HL-60 (cell line): ENCODE measurements around the gene PCDH18.

Experiments
- GABPA ChIP-seq: IDR thresholded peaks from 2 replicates; pipeline ENCODE4 v1.6.1; 2012; ENCODE audit warnings: low read depth
- TF ChIP-seq, protein P1 (sequence below): IDR thresholded peaks from one replicate; pipeline ENCODE4 v1.5.1; 2011; ENCODE audit warnings: low read length, control low read depth, inconsistent platforms; ENCODE audit not compliant: insufficient read depth

DNA sequence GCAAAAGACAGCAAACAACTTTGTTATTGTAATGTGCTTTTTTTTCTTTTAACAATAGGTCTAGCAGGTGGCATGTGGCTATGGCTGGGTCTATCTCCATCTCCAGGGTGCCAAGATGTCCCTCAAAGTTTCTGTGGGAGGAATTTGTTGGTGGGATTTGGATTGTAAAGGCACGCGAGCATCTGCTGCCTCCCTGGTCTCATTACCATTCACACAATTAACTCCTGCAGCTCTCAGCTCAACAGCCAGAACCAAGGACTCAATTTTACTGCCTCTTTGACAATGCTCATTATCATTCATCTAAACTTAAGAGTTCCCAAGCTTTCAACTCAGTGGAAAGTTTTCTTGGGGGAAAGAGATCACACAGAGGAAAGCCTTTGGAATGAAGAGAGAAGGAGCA, 10.9 kb upstream of the PCDH18 start:
- TF ChIP-seq, protein P1, sequence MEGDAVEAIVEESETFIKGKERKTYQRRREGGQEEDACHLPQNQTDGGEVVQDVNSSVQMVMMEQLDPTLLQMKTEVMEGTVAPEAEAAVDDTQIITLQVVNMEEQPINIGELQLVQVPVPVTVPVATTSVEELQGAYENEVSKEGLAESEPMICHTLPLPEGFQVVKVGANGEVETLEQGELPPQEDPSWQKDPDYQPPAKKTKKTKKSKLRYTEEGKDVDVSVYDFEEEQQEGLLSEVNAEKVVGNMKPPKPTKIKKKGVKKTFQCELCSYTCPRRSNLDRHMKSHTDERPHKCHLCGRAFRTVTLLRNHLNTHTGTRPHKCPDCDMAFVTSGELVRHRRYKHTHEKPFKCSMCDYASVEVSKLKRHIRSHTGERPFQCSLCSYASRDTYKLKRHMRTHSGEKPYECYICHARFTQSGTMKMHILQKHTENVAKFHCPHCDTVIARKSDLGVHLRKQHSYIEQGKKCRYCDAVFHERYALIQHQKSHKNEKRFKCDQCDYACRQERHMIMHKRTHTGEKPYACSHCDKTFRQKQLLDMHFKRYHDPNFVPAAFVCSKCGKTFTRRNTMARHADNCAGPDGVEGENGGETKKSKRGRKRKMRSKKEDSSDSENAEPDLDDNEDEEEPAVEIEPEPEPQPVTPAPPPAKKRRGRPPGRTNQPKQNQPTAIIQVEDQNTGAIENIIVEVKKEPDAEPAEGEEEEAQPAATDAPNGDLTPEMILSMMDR = no peak
- TF ChIP-seq GABPA = no peak
